Prostate gland (tissue), 2 donors: ENCODE measurements around the gene TMEM94. TPM values are rescaled to one million over a fixed set of nuclear protein-coding genes. Genes with fewer than 3 reads are reported as not detected.

Source experiments
- DNase-seq: peaks from one replicate; pipeline ENCODE4 v3.0.0-alpha.2; 2019; ENCODE audit warnings: low spot score
- H3K27ac ChIP-seq, 2 donors: fragments of 200-600 bp; sonication (generic); 2 replicates each; pipeline ENCODE4 v1.5.1; 2017 to 2019
- H3K27me3 ChIP-seq: fragments of 200-600 bp; sonication (generic); replicated peaks from 2 replicates; pipeline ENCODE4 v1.5.1; 2019; ENCODE audit not compliant: insufficient read depth
- H3K36me3 ChIP-seq, 2 donors: fragments of 200-600 bp; sonication (generic); 1 replicate in 1 of 2; 2 replicates in 1 of 2; pipeline versions ENCODE4 v1.5.1 to v1.8.1; 2017 to 2019
- H3K4me1 ChIP-seq: fragments of 200-600 bp; sonication (generic); replicated peaks from 2 replicates; pipeline ENCODE4 v1.5.1; 2019
- H3K4me3 ChIP-seq, 2 donors: fragments of 200-600 bp; sonication (generic); 2 replicates each; pipeline ENCODE4 v1.5.1; 2017 to 2019
- H3K9me3 ChIP-seq: fragments of 200-600 bp; sonication (generic); 2 replicates; pipeline ENCODE4 v1.5.1; 2017
- CTCF ChIP-seq, 4 experiments: fragments of 200-600 bp in 2 of 4; fragments of 450-650 bp in 2 of 4; sonication (generic) in 2 of 4; IDR thresholded peaks; 1 replicate in 3 of 4; 2 replicates in 1 of 4; pipeline ENCODE4 v1.5.1; 2016 to 2019; ENCODE audit warnings: antibody characterized with exemption in 4 of 4, mild to moderate bottlenecking in 2 of 4, moderate library complexity in 2 of 4
- POLR2A ChIP-seq: fragments of 450-650 bp; IDR thresholded peaks from one replicate; pipeline ENCODE4 v1.6.1; 2016; ENCODE audit warnings: antibody characterized with exemption, mild to moderate bottlenecking
- POLR2AphosphoS5 ChIP-seq: sonication (generic); formaldehyde crosslinking; IDR thresholded peaks from one replicate; pipeline ENCODE4 v1.6.1; 2017; ENCODE audit warnings: antibody characterized with exemption
- WGBS: methylation state at CpG from one replicate; pipeline ENCODE4 v1.1.5; 2018; 5-methylcytosine and 5-hydroxymethylcytosine counted together
- intact Hi-C: fragments of 100-400 bp; cut with DNase I; formaldehyde crosslinking; loops from one replicate; pipeline ENCODE4 v1.14.2; 2022
- total RNA-seq, 2 donors: library from RNA; depleted of rRNA; stranded (reverse); fragments of >200 nt; gene quantifications; one replicate each; pipeline ENCODE4 v1.1.0, GENCODE V29; 2016

TMEM94 gene
- total RNA-seq, 2 donors from 2014 or later, result 63.5 to 128 TPM

GRCh38 chr17:75505640-75506039, 49.2 kb downstream of the TMEM94 start:
- intact Hi-C loops, result no loop called here
- Histone ChIP-seq H3K4me3 (no peak overlapping the region), H3K9me3 (no peaks in the 10 kb centered on the region), H3K36me3 (peaks cover 0 to 13% of the 10 kb centered on the region in 2 donors), H3K27ac (no peak overlapping the region), H3K4me1 (no peaks in the 10 kb centered on the region), H3K27me3 (no peaks in the 10 kb centered on the region)
- WGBS, result 89% methylated on average over 15 of the region's 15 CpGs
- TF ChIP-seq CTCF (IDR thresholded peaks at IDR 0.05) (no peak), POLR2AphosphoS5 (no peak), POLR2A (no peak)
- no peak for DNase-seq

GRCh38 chr17:75506134-75506533, 49.7 kb downstream of the TMEM94 start:
- DNase-seq, result no peak
- intact Hi-C loops, result no loop called here
- WGBS, result 93% methylated on average over 21 of the region's 21 CpGs
- no peak overlapping the region for H3K4me3 ChIP-seq
- peaks cover 0 to 13% of the 10 kb centered on the region in 2 donors for H3K36me3 ChIP-seq
- H3K27me3 ChIP-seq, result no peaks in the 10 kb centered on the region
- H3K9me3 ChIP-seq, result no peaks in the 10 kb centered on the region
- no peaks in the 10 kb centered on the region for H3K4me1 ChIP-seq
- H3K27ac ChIP-seq, result no peak overlapping the region
- TF ChIP-seq POLR2AphosphoS5, result no peak
- TF ChIP-seq CTCF (IDR thresholded peaks at IDR 0.05), result no peak
- no peak for TF ChIP-seq POLR2A

DNA sequence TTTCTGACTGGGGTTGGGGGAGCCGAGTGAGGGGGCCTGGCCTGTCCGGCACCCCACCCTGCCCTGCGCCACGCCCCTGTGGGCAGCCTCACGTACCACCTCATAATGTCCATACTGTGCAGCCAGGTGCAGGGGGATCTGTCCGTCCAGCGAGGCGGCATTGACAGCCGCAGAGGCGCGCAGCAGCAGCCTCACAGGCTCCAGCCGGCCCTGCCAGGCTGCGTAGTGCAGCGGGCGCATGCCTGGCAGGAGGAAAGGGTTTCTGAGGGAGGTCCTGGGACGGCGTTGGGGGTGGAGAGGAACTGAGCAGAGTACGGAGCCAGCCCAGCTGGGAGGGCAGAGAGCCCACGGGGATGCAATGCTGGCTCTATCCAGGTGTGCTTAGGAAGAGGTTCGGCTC, 50.5 kb downstream of the TMEM94 start:
- peaks cover 0 to 13% of the 10 kb centered on the region in 2 donors for H3K36me3 ChIP-seq
- H3K27me3 ChIP-seq, result no peaks in the 10 kb centered on the region
- no peak for DNase-seq
- no peak overlapping the region for H3K27ac ChIP-seq
- intact Hi-C loops, result no loop called here
- WGBS, result 90% methylated on average over 17 of the region's 20 CpGs
- no peak overlapping the region for H3K4me3 ChIP-seq
- H3K4me1 ChIP-seq, result no peaks in the 10 kb centered on the region
- TF ChIP-seq POLR2AphosphoS5, result no peak
- no peak for TF ChIP-seq CTCF (IDR thresholded peaks at IDR 0.05)
- no peak for TF ChIP-seq POLR2A
- no peaks in the 10 kb centered on the region for H3K9me3 ChIP-seq

GRCh38 chr17:75507733-75508719, 51.6 kb downstream of the TMEM94 start:
- intact Hi-C loops, result no loop called here
- Histone ChIP-seq H3K36me3 (peaks cover 0 to 13% of the 10 kb centered on the region in 2 donors), H3K9me3 (no peaks in the 10 kb centered on the region), H3K4me1 (no peaks in the 10 kb centered on the region), H3K4me3 (no peak overlapping the region), H3K27ac (no peak overlapping the region), H3K27me3 (no peaks in the 10 kb centered on the region)
- DNase-seq, result no peak
- TF ChIP-seq POLR2A, result no peak
- no peak for TF ChIP-seq POLR2AphosphoS5
- TF ChIP-seq CTCF (IDR thresholded peaks at IDR 0.05), result no peak
- WGBS, result 72% methylated on average over 19 of the region's 27 CpGs

GRCh38 chr17:75508931-75509361, 52.5 kb downstream of the TMEM94 start:
- H3K4me3 ChIP-seq, result no peak overlapping the region
- peaks cover 2% of the 10 kb centered on the region for H3K4me1 ChIP-seq
- H3K27me3 ChIP-seq, result no peaks in the 10 kb centered on the region
- 45% methylated on average over 4 of the region's 5 CpGs for WGBS
- intact Hi-C loops, result no loop called here
- DNase-seq, result no peak
- no peak overlapping the region for H3K27ac ChIP-seq
- TF ChIP-seq POLR2AphosphoS5 (no peak), CTCF (IDR thresholded peaks at IDR 0.05) (no peak), POLR2A (no peak)
- H3K36me3 ChIP-seq, result peaks cover 0 to 13% of the 10 kb centered on the region in 2 donors
- no peaks in the 10 kb centered on the region for H3K9me3 ChIP-seq
